ENCODE results near the gene MAMDC2.

Gene MAMDC2

GRCh38 chr9:70054521-70054920 is 10.9 kb downstream of the MAMDC2 start:
- Histone ChIP-seq H3K36me3 (ENCODE audit: insufficient read depth, low read length) (peaks cover 2% of the 10 kb centered on the region), H3K4me3 (ENCODE audit: low read depth in 1 of 2, low read length in 2 of 2) (no peak overlapping the region), H3K27ac (ENCODE audit: low read depth, low read length) (peak overlapping the region; percentile 77), H3K9me3 (ENCODE audit: low read length) (no peaks in the 10 kb centered on the region), H3K27me3 (ENCODE audit: control insufficient read depth in 1 of 2, insufficient read depth in 2 of 2, low read length in 2 of 2) (no peaks in the 10 kb centered on the region), H3K9ac (ENCODE audit: low read length) (no peak overlapping the region), H3K4me1 (ENCODE audit: insufficient read depth, low read length) (peaks cover 100% of the 10 kb centered on the region)

- no peaks in the 10 kb centered on the region for H3K27me3 ChIP-seq (ENCODE audit: control insufficient read depth in 1 of 2, insufficient read depth in 2 of 2, low read length in 2 of 2)
- peak overlapping the region; percentile 77 for H3K27ac ChIP-seq (ENCODE audit: low read depth, low read length)
- peaks cover 100% of the 10 kb centered on the region for H3K4me1 ChIP-seq (ENCODE audit: insufficient read depth, low read length)
- peak overlapping the region in 1 of 2 donors; percentile 4 for H3K4me3 ChIP-seq (ENCODE audit: low read depth in 1 of 2, low read length in 2 of 2)
- no peak overlapping the region for H3K9ac ChIP-seq (ENCODE audit: low read length)
- no peaks in the 10 kb centered on the region for H3K9me3 ChIP-seq (ENCODE audit: low read length)
- H3K36me3 ChIP-seq (ENCODE audit: insufficient read depth, low read length), result no peaks in the 10 kb centered on the region
Measured at GRCh38 chr9:70055406-70056210, 12.0 kb downstream of the MAMDC2 start.

GRCh38 chr9:70056211-70056944 is 12.7 kb downstream of the MAMDC2 start:
- H3K9me3 ChIP-seq (ENCODE audit: low read length), result no peaks in the 10 kb centered on the region
- peaks cover 93% of the 10 kb centered on the region for H3K4me1 ChIP-seq (ENCODE audit: insufficient read depth, low read length)
- no peaks in the 10 kb centered on the region for H3K27me3 ChIP-seq (ENCODE audit: control insufficient read depth in 1 of 2, insufficient read depth in 2 of 2, low read length in 2 of 2)
- H3K9ac ChIP-seq (ENCODE audit: low read length), result no peak overlapping the region
- H3K4me3 ChIP-seq (ENCODE audit: low read depth in 1 of 2, low read length in 2 of 2), result no peak overlapping the region
- H3K36me3 ChIP-seq (ENCODE audit: insufficient read depth, low read length), result peaks cover 6% of the 10 kb centered on the region
- peak overlapping the region; percentile 77 for H3K27ac ChIP-seq (ENCODE audit: low read depth, low read length)

GRCh38 chr9:70058569-70059116 is 15.0 kb downstream of the MAMDC2 start:
- H3K9me3 ChIP-seq (ENCODE audit: low read length), result no peaks in the 10 kb centered on the region
- peaks cover 6% of the 10 kb centered on the region for H3K36me3 ChIP-seq (ENCODE audit: insufficient read depth, low read length)
- H3K27ac ChIP-seq (ENCODE audit: low read depth, low read length), result peak overlapping the region; percentile 39
- H3K4me3 ChIP-seq (ENCODE audit: low read depth in 1 of 2, low read length in 2 of 2), result no peak overlapping the region
- no peaks in the 10 kb centered on the region for H3K27me3 ChIP-seq (ENCODE audit: control insufficient read depth in 1 of 2, insufficient read depth in 2 of 2, low read length in 2 of 2)
- no peak overlapping the region for H3K9ac ChIP-seq (ENCODE audit: low read length)
- H3K4me1 ChIP-seq (ENCODE audit: insufficient read depth, low read length), result peaks cover 85% of the 10 kb centered on the region

GRCh38 chr9:70060148-70060882 is 16.7 kb downstream of the MAMDC2 start:
- Histone ChIP-seq H3K4me3 (ENCODE audit: low read depth in 1 of 2, low read length in 2 of 2) (no peak overlapping the region), H3K27ac (ENCODE audit: low read depth, low read length) (no peak overlapping the region), H3K36me3 (ENCODE audit: insufficient read depth, low read length) (peaks cover 6% of the 10 kb centered on the region), H3K27me3 (ENCODE audit: control insufficient read depth in 1 of 2, insufficient read depth in 2 of 2, low read length in 2 of 2) (no peaks in the 10 kb centered on the region), H3K4me1 (ENCODE audit: insufficient read depth, low read length) (peaks cover 78% of the 10 kb centered on the region), H3K9me3 (ENCODE audit: low read length) (no peaks in the 10 kb centered on the region), H3K9ac (ENCODE audit: low read length) (no peak overlapping the region)

- Histone ChIP-seq H3K4me3 (ENCODE audit: low read depth in 1 of 2, low read length in 2 of 2) (no peak overlapping the region), H3K4me1 (ENCODE audit: insufficient read depth, low read length) (peaks cover 78% of the 10 kb centered on the region), H3K27ac (ENCODE audit: low read depth, low read length) (peak overlapping the region; percentile 50)
Measured at GRCh38 chr9:70060883-70061507, 17.3 kb downstream of the MAMDC2 start.

GRCh38 chr9:70061776-70062175 is 18.1 kb downstream of the MAMDC2 start:
- H3K4me3 ChIP-seq (ENCODE audit: low read depth in 1 of 2, low read length in 2 of 2), result no peak overlapping the region
- no peak overlapping the region for H3K27ac ChIP-seq (ENCODE audit: low read depth, low read length)
- peaks cover 78% of the 10 kb centered on the region for H3K4me1 ChIP-seq (ENCODE audit: insufficient read depth, low read length)
- no peak overlapping the region for H3K9ac ChIP-seq (ENCODE audit: low read length)
- no peaks in the 10 kb centered on the region for H3K27me3 ChIP-seq (ENCODE audit: control insufficient read depth in 1 of 2, insufficient read depth in 2 of 2, low read length in 2 of 2)
- H3K9me3 ChIP-seq (ENCODE audit: low read length), result no peaks in the 10 kb centered on the region
- peaks cover 6% of the 10 kb centered on the region for H3K36me3 ChIP-seq (ENCODE audit: insufficient read depth, low read length)

More at GRCh38 chr9:70060883-70061507, 17.3 kb downstream of the MAMDC2 start:
- Histone ChIP-seq H3K27me3 (ENCODE audit: control insufficient read depth in 1 of 2, insufficient read depth in 2 of 2, low read length in 2 of 2) (no peaks in the 10 kb centered on the region), H3K9ac (ENCODE audit: low read length) (no peak overlapping the region), H3K9me3 (ENCODE audit: low read length) (no peaks in the 10 kb centered on the region), H3K36me3 (ENCODE audit: insufficient read depth, low read length) (peaks cover 6% of the 10 kb centered on the region)

- Histone ChIP-seq H3K4me1 (ENCODE audit: insufficient read depth, low read length) (peaks cover 78% of the 10 kb centered on the region), H3K9me3 (ENCODE audit: low read length) (no peaks in the 10 kb centered on the region), H3K36me3 (ENCODE audit: insufficient read depth, low read length) (peaks cover 6% of the 10 kb centered on the region), H3K9ac (ENCODE audit: low read length) (no peak overlapping the region), H3K4me3 (ENCODE audit: low read depth in 1 of 2, low read length in 2 of 2) (no peak overlapping the region), H3K27me3 (ENCODE audit: control insufficient read depth in 1 of 2, insufficient read depth in 2 of 2, low read length in 2 of 2) (no peaks in the 10 kb centered on the region), H3K27ac (ENCODE audit: low read depth, low read length) (peak overlapping the region; percentile 53)
Measured at GRCh38 chr9:70064496-70064895, 20.8 kb downstream of the MAMDC2 start.

GRCh38 chr9:70065572-70065971 is 21.9 kb downstream of the MAMDC2 start:
- H3K4me3 ChIP-seq (ENCODE audit: low read depth in 1 of 2, low read length in 2 of 2), result no peak overlapping the region
- peaks cover 78% of the 10 kb centered on the region for H3K4me1 ChIP-seq (ENCODE audit: insufficient read depth, low read length)
- no peak overlapping the region for H3K27ac ChIP-seq (ENCODE audit: low read depth, low read length)
- peaks cover 6% of the 10 kb centered on the region for H3K36me3 ChIP-seq (ENCODE audit: insufficient read depth, low read length)
- H3K27me3 ChIP-seq (ENCODE audit: control insufficient read depth in 1 of 2, insufficient read depth in 2 of 2, low read length in 2 of 2), result no peaks in the 10 kb centered on the region
- H3K9me3 ChIP-seq (ENCODE audit: low read length), result no peaks in the 10 kb centered on the region
- H3K9ac ChIP-seq (ENCODE audit: low read length), result no peak overlapping the region

- Histone ChIP-seq H3K36me3 (ENCODE audit: insufficient read depth, low read length) (no peaks in the 10 kb centered on the region), H3K9ac (ENCODE audit: low read length) (no peak overlapping the region), H3K9me3 (ENCODE audit: low read length) (no peaks in the 10 kb centered on the region), H3K27me3 (ENCODE audit: control insufficient read depth in 1 of 2, insufficient read depth in 2 of 2, low read length in 2 of 2) (no peaks in the 10 kb centered on the region), H3K27ac (ENCODE audit: low read depth, low read length) (peak overlapping the region; percentile 92), H3K4me3 (ENCODE audit: low read depth in 1 of 2, low read length in 2 of 2) (no peak overlapping the region), H3K4me1 (ENCODE audit: insufficient read depth, low read length) (peaks cover 84% of the 10 kb centered on the region)
Measured at GRCh38 chr9:70066418-70066817, 22.8 kb downstream of the MAMDC2 start.

- Histone ChIP-seq H3K27ac (ENCODE audit: low read depth, low read length) (peak overlapping the region; percentile 92), H3K4me1 (ENCODE audit: insufficient read depth, low read length) (peaks cover 86% of the 10 kb centered on the region)
Measured at GRCh38 chr9:70066874-70067273, 23.2 kb downstream of the MAMDC2 start.

More at GRCh38 chr9:70066874-70067273, 23.2 kb downstream of the MAMDC2 start:
- no peaks in the 10 kb centered on the region for H3K27me3 ChIP-seq (ENCODE audit: control insufficient read depth in 1 of 2, insufficient read depth in 2 of 2, low read length in 2 of 2)
- no peaks in the 10 kb centered on the region for H3K36me3 ChIP-seq (ENCODE audit: insufficient read depth, low read length)
- H3K4me3 ChIP-seq (ENCODE audit: low read depth in 1 of 2, low read length in 2 of 2), result no peak overlapping the region
- H3K9ac ChIP-seq (ENCODE audit: low read length), result no peak overlapping the region
- H3K9me3 ChIP-seq (ENCODE audit: low read length), result no peaks in the 10 kb centered on the region

All from muscle layer of colon (tissue), 2 donors.